ENCODE measurements around the gene TMTC2.

DNA sequence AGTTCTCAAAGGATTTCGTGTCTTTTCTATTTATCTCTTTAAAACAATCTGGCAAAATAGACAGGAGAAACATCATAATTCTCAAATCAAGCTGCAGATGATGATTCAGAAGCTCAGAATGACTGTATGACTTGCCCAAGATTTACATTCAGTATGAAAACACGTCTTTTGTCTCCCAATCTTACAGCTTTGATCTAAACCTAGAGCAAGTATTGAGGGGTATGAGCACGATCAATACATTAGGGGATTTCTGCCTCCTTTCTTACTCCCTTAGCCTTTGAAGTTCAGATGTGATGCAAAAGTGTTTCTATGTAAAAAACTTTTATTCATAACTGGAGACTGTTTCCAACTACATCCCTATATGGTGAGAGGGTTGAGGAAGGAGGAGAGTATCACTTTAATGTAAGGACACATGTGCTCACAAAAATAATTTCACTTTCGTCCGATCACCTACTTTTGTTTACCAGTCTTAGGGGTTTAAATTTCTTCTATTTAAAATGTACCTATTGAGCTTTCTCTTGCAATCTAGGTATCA, 454.8 kb downstream of the TMTC2 start:
- TF ChIP-seq, protein P1, sequence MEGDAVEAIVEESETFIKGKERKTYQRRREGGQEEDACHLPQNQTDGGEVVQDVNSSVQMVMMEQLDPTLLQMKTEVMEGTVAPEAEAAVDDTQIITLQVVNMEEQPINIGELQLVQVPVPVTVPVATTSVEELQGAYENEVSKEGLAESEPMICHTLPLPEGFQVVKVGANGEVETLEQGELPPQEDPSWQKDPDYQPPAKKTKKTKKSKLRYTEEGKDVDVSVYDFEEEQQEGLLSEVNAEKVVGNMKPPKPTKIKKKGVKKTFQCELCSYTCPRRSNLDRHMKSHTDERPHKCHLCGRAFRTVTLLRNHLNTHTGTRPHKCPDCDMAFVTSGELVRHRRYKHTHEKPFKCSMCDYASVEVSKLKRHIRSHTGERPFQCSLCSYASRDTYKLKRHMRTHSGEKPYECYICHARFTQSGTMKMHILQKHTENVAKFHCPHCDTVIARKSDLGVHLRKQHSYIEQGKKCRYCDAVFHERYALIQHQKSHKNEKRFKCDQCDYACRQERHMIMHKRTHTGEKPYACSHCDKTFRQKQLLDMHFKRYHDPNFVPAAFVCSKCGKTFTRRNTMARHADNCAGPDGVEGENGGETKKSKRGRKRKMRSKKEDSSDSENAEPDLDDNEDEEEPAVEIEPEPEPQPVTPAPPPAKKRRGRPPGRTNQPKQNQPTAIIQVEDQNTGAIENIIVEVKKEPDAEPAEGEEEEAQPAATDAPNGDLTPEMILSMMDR (IDR thresholded peaks at IDR 0.05): no peak
- no peak for TF ChIP-seq EZH2 (IDR thresholded peaks at IDR 0.05; ENCODE audit: borderline replicate concordance, insufficient read depth, low read depth, low read length, poor library complexity, severe bottlenecking)

Measured in B cell (primary cell).